Keratinocyte (primary cell): Measurements from ENCODE around the gene TARDBP. TPM values are rescaled to one million over a fixed set of nuclear protein-coding genes. Genes with fewer than 3 reads are reported as not detected.
"Not testable (repeated sequence)": the region's sequence is repeated elsewhere in the genome, so short reads cannot be mapped to it uniquely, and the experiment has no call there.

ENCODE experiments used
- DNase-seq: peaks from one replicate; pipeline ENCODE4 v3.0.0-alpha.2; 2011; ENCODE audit warnings: low read depth, missing footprints, low spot score
- FAIRE-seq: peaks from 2 replicates; lab custom pipeline; 2011; peaks lifted over from hg19 to GRCh38; lab: Jason Lieb, UNC
- H2AFZ ChIP-seq: 2 replicates; pipeline ENCODE4 v1.6.0; 2012; ENCODE audit warnings: low read length, control low read depth, inconsistent platforms; ENCODE audit not compliant: control insufficient read depth
- H3K27ac ChIP-seq: 2 replicates; pipeline ENCODE4 v1.5.1; 2011; ENCODE audit warnings: low read length; ENCODE audit not compliant: control insufficient read depth, insufficient read depth
- H3K27me3 ChIP-seq: 3 replicates; pipeline ENCODE4 v1.6.0; 2011; ENCODE audit warnings: low read length; ENCODE audit not compliant: control insufficient read depth, insufficient read depth; ENCODE audit errors: extremely low read depth
- H3K36me3 ChIP-seq, 2 experiments: 2 replicates in 1 of 2; 3 replicates in 1 of 2; pipeline ENCODE4 v1.5.1; 2011; ENCODE audit warnings: low read length in 2 of 2, mild to moderate bottlenecking in 1 of 2; ENCODE audit not compliant: control insufficient read depth in 2 of 2, insufficient read depth in 2 of 2; ENCODE audit errors: extremely low read depth in 1 of 2
- H3K4me1 ChIP-seq: 3 replicates; pipeline ENCODE4 v1.5.1; 2011; ENCODE audit warnings: low read length; ENCODE audit not compliant: control insufficient read depth, insufficient read depth; ENCODE audit errors: extremely low read depth
- H3K4me2 ChIP-seq: 3 replicates; pipeline ENCODE4 v1.6.0; 2011; ENCODE audit warnings: low read depth, low read length; ENCODE audit not compliant: control insufficient read depth, insufficient read depth; ENCODE audit errors: extremely low read depth
- H3K4me3 ChIP-seq, 3 experiments: fragments of 200-600 bp in 1 of 3; sonication (generic) in 1 of 3; 2 replicates in 2 of 3; 3 replicates in 1 of 3; pipeline ENCODE4 v1.5.1; 2011 to 2016; ENCODE audit warnings: low read length in 3 of 3, mild to moderate bottlenecking in 3 of 3, control low read depth in 2 of 3, inconsistent platforms in 1 of 3, low read depth in 1 of 3, mixed read lengths in 1 of 3, mixed run types in 1 of 3, moderate library complexity in 1 of 3; ENCODE audit not compliant: control insufficient read depth in 2 of 3, insufficient read depth in 2 of 3; ENCODE audit errors: extremely low read depth in 1 of 3
- H3K79me2 ChIP-seq: 2 replicates; pipeline ENCODE4 v1.6.0; 2012; ENCODE audit warnings: low read length; ENCODE audit not compliant: control insufficient read depth, insufficient read depth
- H3K9ac ChIP-seq: 3 replicates; pipeline ENCODE4 v1.6.0; 2011; ENCODE audit warnings: low read length; ENCODE audit not compliant: control insufficient read depth, insufficient read depth; ENCODE audit errors: extremely low read depth
- H3K9me1 ChIP-seq: 3 replicates; pipeline ENCODE4 v1.6.0; 2011; ENCODE audit warnings: low read length; ENCODE audit not compliant: control insufficient read depth, insufficient read depth; ENCODE audit errors: extremely low read depth
- H3K9me3 ChIP-seq: 2 replicates; pipeline ENCODE4 v1.5.1; 2012; ENCODE audit warnings: low read depth, low read length; ENCODE audit not compliant: control insufficient read depth
- H4K20me1 ChIP-seq: 3 replicates; pipeline ENCODE4 v1.6.0; 2011; ENCODE audit warnings: low read length; ENCODE audit not compliant: control insufficient read depth, insufficient read depth; ENCODE audit errors: extremely low read depth
- CTCF ChIP-seq, 3 experiments: IDR thresholded peaks in 1 of 3; conservative IDR thresholded peaks in 1 of 3; optimal IDR thresholded peaks in 1 of 3; 2 replicates in 2 of 3; 3 replicates in 1 of 3; pipeline versions ENCODE3 to v1.5.1; 2011; ENCODE audit warnings: low read length in 3 of 3, mild to moderate bottlenecking in 3 of 3, moderate library complexity in 2 of 3, control low read depth in 1 of 3, inconsistent platforms in 1 of 3; ENCODE audit not compliant: insufficient read depth in 2 of 3; ENCODE audit errors: extremely low read depth in 1 of 3
- EZH2 ChIP-seq: IDR thresholded peaks from one replicate; pipeline ENCODE4 v1.6.1; 2012; ENCODE audit warnings: inconsistent platforms, mild to moderate bottlenecking, low read length, moderate library complexity
- dilution Hi-C: fragments of 300-500 bp; cut with MboI; formaldehyde crosslinking; loops from one replicate; pipeline ENCODE4 v1.7.0; 2020; ENCODE audit warnings: low sequenced_read_pairs; ENCODE audit not compliant: extremely low pct_ligation_motif_present
- polyA plus RNA-seq, 5 experiments: library from polyadenylated mRNA; depleted of rRNA in 3 of 5; stranded (reverse) in 3 of 5; stranded (forward) in 1 of 5; unstranded in 1 of 5; fragments of >200 nt; gene quantifications; 1 replicate in 1 of 5; 2 replicates in 3 of 5; 3 replicates in 1 of 5; pipeline versions ENCODE4 v1.2.1 to v1.2.3, GENCODE V29; 2011 to 2012; ENCODE audit warnings: missing spikeins in 2 of 5, low read depth in 1 of 5, low replicate concordance in 1 of 5

Gene TARDBP
- polyA plus RNA-seq, 1 donor (not counting 4 experiments of a cell fraction or from before 2014, with no cell fraction given): 177 TPM

- H3K79me2 ChIP-seq: no peaks in the 10 kb centered on the region
- no peak overlapping the region for H3K27ac ChIP-seq
- dilution Hi-C loops: no loop called here
- H3K4me3 ChIP-seq: no peak overlapping the region
- no peak overlapping the region for H3K4me2 ChIP-seq
- no peaks in the 10 kb centered on the region for H3K9me3 ChIP-seq
- no peaks in the 10 kb centered on the region for H3K4me1 ChIP-seq
- no peaks in the 10 kb centered on the region for H3K9me1 ChIP-seq
- TF ChIP-seq EZH2 (no peak), CTCF (optimal IDR thresholded peaks at IDR 0.05 in 1 of 3, IDR thresholded peaks at IDR 0.05 in 1 of 3, conservative IDR thresholded peaks at IDR 0.05 in 1 of 3; ENCODE audit: extremely low read depth in 1 of 3, insufficient read depth in 2 of 3, low read length in 3 of 3) (no peak)
- H3K27me3 ChIP-seq: no peaks in the 10 kb centered on the region
- no peaks in the 10 kb centered on the region for H4K20me1 ChIP-seq
- no peaks in the 10 kb centered on the region for H3K36me3 ChIP-seq
- no peak for FAIRE-seq
- H2AFZ ChIP-seq: no peak overlapping the region
- DNase-seq: no peak
- no peak overlapping the region for H3K9ac ChIP-seq
Observed at GRCh38 chr1:11046270-11046566, 33.8 kb downstream of the TARDBP start.

GRCh38 chr1:11046625-11047365 is 34.3 kb downstream of the TARDBP start, which contains the start of gene MASP2:
Gene MASP2, minus strand, starts transcription at chr1:11047239. Its CDS starts 32 bp downstream, at chr1:11047207.
- no peaks in the 10 kb centered on the region for H3K36me3 ChIP-seq
- FAIRE-seq: no peak
- no peak within 1 kb of the TSS for H3K9ac ChIP-seq

GRCh38 chr1:11051121-11051520 is 38.7 kb downstream of the TARDBP start:
- dilution Hi-C loops: not testable (repeated sequence)

More at GRCh38 chr1:11046625-11047365, 34.3 kb downstream of the TARDBP start, which contains the start of gene MASP2:
- no peaks in the 10 kb centered on the region for H4K20me1 ChIP-seq
- dilution Hi-C loops: no loop called here
- H3K9me1 ChIP-seq: no peaks in the 10 kb centered on the region
- no peak within 1 kb of the TSS for H3K4me3 ChIP-seq
- no peak within 1 kb of the TSS for H3K4me2 ChIP-seq
- H3K27me3 ChIP-seq: no peaks in the 10 kb centered on the region
- DNase-seq: no peak
- H3K79me2 ChIP-seq: no peaks in the 10 kb centered on the region
- no peaks in the 10 kb centered on the region for H3K4me1 ChIP-seq
- H2AFZ ChIP-seq: no peak within 1 kb of the TSS
- H3K27ac ChIP-seq: no peak within 1 kb of the TSS
- no peaks in the 10 kb centered on the region for H3K9me3 ChIP-seq
- TF ChIP-seq CTCF (optimal IDR thresholded peaks at IDR 0.05 in 1 of 3, IDR thresholded peaks at IDR 0.05 in 1 of 3, conservative IDR thresholded peaks at IDR 0.05 in 1 of 3; ENCODE audit: extremely low read depth in 1 of 3, insufficient read depth in 2 of 3, low read length in 3 of 3): no peak
- TF ChIP-seq EZH2: no peak

More at GRCh38 chr1:11051121-11051520, 38.7 kb downstream of the TARDBP start:
- FAIRE-seq, H3K9me1 ChIP-seq, H3K4me3 ChIP-seq, H3K9ac ChIP-seq, H2AFZ ChIP-seq, DNase-seq, H3K9me3 ChIP-seq, H3K4me2 ChIP-seq, H3K27me3 ChIP-seq, H4K20me1 ChIP-seq, H3K4me1 ChIP-seq, H3K79me2 ChIP-seq, H3K27ac ChIP-seq, H3K36me3 ChIP-seq: not testable (repeated sequence)
